ENCODE data around the gene CYP3A7. TPM values are rescaled to one million over a fixed set of nuclear protein-coding genes. Genes with fewer than 3 reads are reported as not detected.
"Not testable (repeated sequence)": the region's sequence is repeated elsewhere in the genome, so short reads cannot be mapped to it uniquely, and the experiment has no call there.

The CYP3A7 gene
- total RNA-seq, 1 donor from 2014 or later = not detected

GRCh38 chr7:99730992-99731391 is 4.0 kb downstream of the CYP3A7 start:
- no peak for DNase-seq (ENCODE audit: low read depth, low spot score)
- peaks cover 3% of the 10 kb centered on the region for H3K27me3 Mint-ChIP-seq (ENCODE audit: low read depth)
- H3K4me3 Mint-ChIP-seq = no peak overlapping the region
- H3K9me3 Mint-ChIP-seq = no peaks in the 10 kb centered on the region
- no peaks in the 10 kb centered on the region for H3K36me3 Mint-ChIP-seq (ENCODE audit: low read depth)
- no peaks in the 10 kb centered on the region for H3K4me1 Mint-ChIP-seq
- TF ChIP-seq CTCF (conservative IDR thresholded peaks at IDR 0.05) = no peak
- no peak overlapping the region for H3K27ac Mint-ChIP-seq (ENCODE audit: unreplicated experiment)

GRCh38 chr7:99730238-99730810 is 4.7 kb downstream of the CYP3A7 start:
- Mint-ChIP-seq H3K4me1 (no peaks in the 10 kb centered on the region), H3K27ac (ENCODE audit: unreplicated experiment) (no peak overlapping the region), H3K36me3 (ENCODE audit: low read depth) (no peaks in the 10 kb centered on the region), H3K4me3 (no peak overlapping the region), H3K27me3 (ENCODE audit: low read depth) (peaks cover under 1% of the 10 kb centered on the region), H3K9me3 (no peaks in the 10 kb centered on the region)
- no peak for DNase-seq (ENCODE audit: low read depth, low spot score)
- TF ChIP-seq CTCF (conservative IDR thresholded peaks at IDR 0.05) = no peak

DNA sequence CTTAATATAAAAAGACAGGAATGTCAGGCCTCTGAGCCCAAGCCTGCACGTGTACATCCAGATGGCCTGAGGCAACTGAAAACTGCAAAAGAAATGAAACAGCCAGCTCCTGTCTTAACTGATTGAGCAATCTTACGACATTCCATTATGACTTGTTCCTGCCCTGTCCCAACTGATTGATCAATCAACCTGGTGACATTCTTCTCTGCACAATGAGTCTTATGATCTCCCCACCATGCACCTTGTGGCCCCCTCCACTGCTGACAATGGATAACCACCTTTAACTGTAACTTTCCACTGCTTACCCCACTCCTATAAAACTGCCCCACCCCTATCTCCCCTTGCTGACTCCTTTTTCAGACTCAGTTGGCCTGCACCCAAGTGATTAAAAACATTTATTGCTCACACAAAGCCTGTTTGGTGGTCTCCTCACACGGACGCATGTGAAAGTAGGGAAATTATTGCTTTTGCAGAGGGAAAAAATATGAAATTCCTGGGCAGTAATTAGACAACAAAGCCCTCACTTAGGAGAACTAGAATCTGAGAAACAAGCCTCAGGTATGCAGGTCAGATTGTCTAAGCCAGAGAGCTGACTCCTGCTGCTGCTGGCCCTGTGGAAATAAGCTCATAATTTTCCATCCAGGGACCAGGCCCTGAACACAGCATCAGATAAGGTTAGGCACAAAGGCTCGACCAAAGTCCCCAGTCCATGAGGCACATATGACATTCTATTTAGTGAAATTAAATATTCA is 5.3 kb downstream of the CYP3A7 start:
- Mint-ChIP-seq H3K27ac (ENCODE audit: unreplicated experiment) (no peak overlapping the region), H3K4me1 (no peaks in the 10 kb centered on the region), H3K36me3 (ENCODE audit: low read depth) (no peaks in the 10 kb centered on the region), H3K4me3 (no peak overlapping the region), H3K27me3 (ENCODE audit: low read depth) (no peaks in the 10 kb centered on the region), H3K9me3 (no peaks in the 10 kb centered on the region)
- no peak for DNase-seq (ENCODE audit: low read depth, low spot score)
- TF ChIP-seq CTCF (conservative IDR thresholded peaks at IDR 0.05) = no peak

GRCh38 chr7:99728615-99729014 is 6.4 kb downstream of the CYP3A7 start:
- no peaks in the 10 kb centered on the region for H3K27me3 Mint-ChIP-seq (ENCODE audit: low read depth)
- no peaks in the 10 kb centered on the region for H3K36me3 Mint-ChIP-seq (ENCODE audit: low read depth)
- H3K4me1 Mint-ChIP-seq = no peaks in the 10 kb centered on the region
- peaks cover 2% of the 10 kb centered on the region for H3K9me3 Mint-ChIP-seq
- TF ChIP-seq CTCF (conservative IDR thresholded peaks at IDR 0.05) = no peak
- H3K4me3 Mint-ChIP-seq = no peak overlapping the region
- DNase-seq (ENCODE audit: low read depth, low spot score) = no peak
- H3K27ac Mint-ChIP-seq (ENCODE audit: unreplicated experiment) = no peak overlapping the region

DNA sequence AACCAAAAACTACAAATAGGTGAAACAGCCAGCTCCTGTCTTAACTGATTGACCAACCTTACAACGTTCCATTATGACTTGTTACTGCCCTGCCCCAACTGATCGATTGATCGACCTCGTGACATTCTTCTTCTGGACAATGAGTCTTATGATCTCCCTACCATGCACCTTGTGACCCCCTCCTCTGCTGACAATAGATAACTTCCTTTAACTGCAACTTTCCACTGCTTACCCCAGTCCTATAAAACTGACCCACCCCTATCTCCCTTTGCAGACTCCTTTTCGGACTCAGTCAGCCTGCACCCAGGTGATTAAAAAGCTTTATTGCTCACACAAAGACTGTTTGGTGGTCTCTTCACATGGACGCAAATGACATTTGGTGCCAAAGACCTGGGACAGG is 11.8 kb downstream of the CYP3A7 start:
- H3K27ac Mint-ChIP-seq (ENCODE audit: unreplicated experiment); DNase-seq (ENCODE audit: low read depth, low spot score); H3K9me3 Mint-ChIP-seq; H3K36me3 Mint-ChIP-seq (ENCODE audit: low read depth); H3K4me1 Mint-ChIP-seq; H3K4me3 Mint-ChIP-seq; H3K27me3 Mint-ChIP-seq (ENCODE audit: low read depth): not testable (repeated sequence)
